Gastrocnemius medialis (tissue), 4 donors: ENCODE data around the gene RINT1.

Source experiments
- POLR2A ChIP-seq, 2 donors: fragments of 450-650 bp; IDR thresholded peaks; one replicate each; pipeline ENCODE4 v1.6.1; 2017; ENCODE audit warnings: antibody characterized with exemption in 2 of 2, mild to moderate bottlenecking in 2 of 2, moderate library complexity in 2 of 2
- TF ChIP-seq, protein P1 (sequence below), 5 experiments: fragments of 450-650 bp in 3 of 5; fragments of 200-600 bp in 2 of 5; sonication (generic) in 2 of 5; IDR thresholded peaks in 4 of 5; conservative IDR thresholded peaks in 1 of 5; 1 replicate in 4 of 5; 2 replicates in 1 of 5; pipeline ENCODE4 v1.5.1; 2016 to 2019; ENCODE audit warnings: antibody characterized with exemption in 5 of 5, mild to moderate bottlenecking in 3 of 5, moderate library complexity in 3 of 5

DNA sequence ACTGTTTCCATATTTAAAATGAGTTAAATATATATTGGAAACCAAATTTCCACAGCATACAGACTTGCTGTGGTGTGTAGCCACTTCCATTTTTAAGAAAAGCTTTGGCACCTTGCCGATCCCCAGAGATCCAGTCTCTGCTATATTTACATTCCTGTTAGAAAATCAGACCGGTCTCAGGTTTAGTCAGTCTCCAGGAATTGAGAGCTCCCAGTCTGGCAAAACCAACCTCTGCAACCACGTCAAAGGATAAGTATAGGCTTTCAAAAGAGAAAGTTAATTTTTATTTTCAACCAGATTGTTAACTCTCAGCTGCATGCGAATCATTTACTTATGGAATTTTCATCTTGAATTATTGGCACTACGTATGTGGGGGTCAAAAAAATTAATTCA is 38.1 kb upstream of the RINT1 start:
- TF ChIP-seq, protein P1, sequence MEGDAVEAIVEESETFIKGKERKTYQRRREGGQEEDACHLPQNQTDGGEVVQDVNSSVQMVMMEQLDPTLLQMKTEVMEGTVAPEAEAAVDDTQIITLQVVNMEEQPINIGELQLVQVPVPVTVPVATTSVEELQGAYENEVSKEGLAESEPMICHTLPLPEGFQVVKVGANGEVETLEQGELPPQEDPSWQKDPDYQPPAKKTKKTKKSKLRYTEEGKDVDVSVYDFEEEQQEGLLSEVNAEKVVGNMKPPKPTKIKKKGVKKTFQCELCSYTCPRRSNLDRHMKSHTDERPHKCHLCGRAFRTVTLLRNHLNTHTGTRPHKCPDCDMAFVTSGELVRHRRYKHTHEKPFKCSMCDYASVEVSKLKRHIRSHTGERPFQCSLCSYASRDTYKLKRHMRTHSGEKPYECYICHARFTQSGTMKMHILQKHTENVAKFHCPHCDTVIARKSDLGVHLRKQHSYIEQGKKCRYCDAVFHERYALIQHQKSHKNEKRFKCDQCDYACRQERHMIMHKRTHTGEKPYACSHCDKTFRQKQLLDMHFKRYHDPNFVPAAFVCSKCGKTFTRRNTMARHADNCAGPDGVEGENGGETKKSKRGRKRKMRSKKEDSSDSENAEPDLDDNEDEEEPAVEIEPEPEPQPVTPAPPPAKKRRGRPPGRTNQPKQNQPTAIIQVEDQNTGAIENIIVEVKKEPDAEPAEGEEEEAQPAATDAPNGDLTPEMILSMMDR (IDR thresholded peaks at IDR 0.05 in 4 of 5, conservative IDR thresholded peaks at IDR 0.05 in 1 of 5), result no peak
- TF ChIP-seq POLR2A (IDR thresholded peaks at IDR 0.05), result no peak
